DLD1 (cell line): ENCODE results near the gene ATP6V1F.

ENCODE experiments used
- in situ Hi-C: cut with HindIII; loops from 2 replicates; pipeline ENCODE4 v1.10.0; 2017; ENCODE audit warnings: low sequenced_read_pairs

The ATP6V1F gene

DNA sequence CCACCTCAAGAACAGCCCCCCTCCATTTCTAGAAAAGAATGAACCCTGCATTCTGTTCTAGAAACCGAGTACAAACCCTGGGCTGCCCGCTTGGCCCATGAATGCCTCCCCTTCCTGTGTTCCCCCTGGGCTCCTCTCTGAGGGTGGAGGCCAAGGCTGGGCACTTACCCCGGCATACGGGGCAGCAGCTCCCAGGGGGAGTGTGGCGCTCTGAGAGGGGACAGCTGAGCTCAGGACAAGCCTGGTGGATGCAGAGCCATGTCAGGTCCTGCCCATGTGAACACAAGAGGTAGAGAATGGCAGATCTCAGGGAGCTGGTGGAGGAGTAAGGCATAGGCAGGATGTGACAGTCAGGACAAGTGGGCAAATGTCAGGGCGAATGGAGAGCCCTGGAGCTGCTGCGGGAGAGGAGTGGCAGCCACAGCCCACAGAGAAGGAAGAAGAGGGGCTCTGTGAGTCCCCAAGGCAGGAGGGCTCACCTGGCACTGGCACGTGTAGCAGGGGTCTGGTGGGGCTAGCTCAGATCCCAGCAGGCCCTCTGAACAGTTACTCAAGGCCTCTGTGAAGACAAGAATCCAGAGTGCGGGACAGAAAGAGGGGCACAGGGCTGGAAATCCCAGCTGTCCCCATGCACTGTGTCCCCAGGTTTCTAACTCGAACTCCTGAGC lies 18.9 kb downstream of the ATP6V1F start:
- in situ Hi-C loops, result no loop called here

- in situ Hi-C loops, result no loop called here
Observed at GRCh38 chr7:128882134-128882533, 19.5 kb downstream of the ATP6V1F start.

DNA sequence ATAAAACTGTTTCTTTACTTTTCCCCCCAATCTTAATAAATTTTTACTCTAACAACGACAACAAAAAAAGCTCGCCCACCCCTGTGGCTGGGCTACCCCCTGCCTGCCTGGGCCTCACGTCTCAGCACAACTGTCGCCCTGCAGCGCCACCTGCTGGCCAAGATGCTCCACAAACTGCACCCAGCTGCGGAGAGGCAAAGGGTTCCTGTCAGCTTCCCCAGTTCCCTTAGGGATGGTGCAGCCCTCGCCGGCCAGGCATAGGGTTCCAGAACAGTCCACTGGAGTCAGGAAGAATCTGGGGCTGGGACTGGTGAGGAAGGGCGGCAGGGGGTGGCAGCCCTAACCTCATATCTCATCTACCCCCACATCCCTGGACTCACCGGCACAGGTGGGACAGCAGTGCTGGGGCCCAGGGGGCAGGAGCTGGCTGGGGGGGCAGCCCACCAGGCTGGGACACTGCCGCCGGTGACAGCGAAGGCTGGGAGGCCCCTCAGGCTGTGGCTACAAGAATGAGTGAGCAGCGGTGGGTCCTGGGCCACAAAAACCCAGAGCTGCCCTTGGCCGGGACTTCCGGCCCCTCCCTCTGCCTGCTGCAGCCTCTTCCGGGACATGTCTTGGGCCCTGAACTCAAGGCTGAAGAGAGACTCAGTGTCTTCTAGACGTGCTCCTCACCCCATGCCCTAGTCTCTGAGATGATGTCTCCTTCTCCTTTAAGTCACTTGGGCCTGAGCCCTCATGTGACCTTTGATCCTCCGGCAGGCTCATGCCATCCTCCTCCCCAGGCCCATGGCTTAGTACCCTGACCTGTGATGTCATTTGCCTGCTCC lies 21.2 kb downstream of the ATP6V1F start:
- in situ Hi-C loops, result no loop called here

DNA sequence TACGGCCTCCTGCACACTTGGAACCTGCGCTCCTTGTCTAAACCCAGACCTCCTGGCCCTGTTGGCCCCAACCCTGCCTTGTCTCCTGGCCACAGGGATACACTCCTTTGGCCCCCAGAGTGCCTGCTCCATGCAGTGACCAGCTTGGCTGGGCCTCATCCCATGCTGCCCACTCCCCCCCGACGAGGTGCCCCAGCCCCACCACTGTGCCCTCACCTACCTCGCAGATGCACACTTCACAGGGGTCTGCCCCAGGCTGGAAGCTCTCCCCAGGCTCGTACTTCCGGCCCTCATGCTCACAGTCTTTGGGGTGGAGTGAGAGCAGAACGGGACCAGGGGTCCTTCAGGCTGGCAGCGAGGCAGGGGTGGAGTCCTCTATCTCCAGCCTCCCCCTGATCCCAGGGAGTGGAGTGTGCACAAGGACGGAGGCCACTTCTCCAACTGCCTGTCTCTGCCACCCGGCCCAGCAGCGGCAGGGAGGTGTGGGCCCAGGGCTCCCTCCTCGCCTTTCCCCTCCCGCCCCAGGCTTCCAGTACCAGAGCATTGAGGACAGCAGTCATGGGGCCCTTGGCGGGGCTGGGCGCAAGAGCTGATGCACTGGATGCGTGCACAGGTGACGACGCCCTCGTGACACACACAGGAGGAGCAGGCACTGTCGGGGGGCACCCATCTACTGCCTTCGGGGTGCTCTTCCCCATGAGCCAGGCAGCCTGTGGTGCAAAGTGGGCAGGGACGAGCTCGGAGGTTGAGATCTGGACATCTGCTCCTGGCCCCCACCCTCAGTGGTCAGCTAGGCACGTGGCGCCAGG lies 22.1 kb downstream of the ATP6V1F start:
- in situ Hi-C loops, result no loop called here

- in situ Hi-C loops, result no loop called here
Observed at GRCh38 chr7:128885370-128886187, 22.9 kb downstream of the ATP6V1F start.

GRCh38 chr7:128886391-128887168 lies 23.9 kb downstream of the ATP6V1F start:
- in situ Hi-C loops, result no loop called here

DNA sequence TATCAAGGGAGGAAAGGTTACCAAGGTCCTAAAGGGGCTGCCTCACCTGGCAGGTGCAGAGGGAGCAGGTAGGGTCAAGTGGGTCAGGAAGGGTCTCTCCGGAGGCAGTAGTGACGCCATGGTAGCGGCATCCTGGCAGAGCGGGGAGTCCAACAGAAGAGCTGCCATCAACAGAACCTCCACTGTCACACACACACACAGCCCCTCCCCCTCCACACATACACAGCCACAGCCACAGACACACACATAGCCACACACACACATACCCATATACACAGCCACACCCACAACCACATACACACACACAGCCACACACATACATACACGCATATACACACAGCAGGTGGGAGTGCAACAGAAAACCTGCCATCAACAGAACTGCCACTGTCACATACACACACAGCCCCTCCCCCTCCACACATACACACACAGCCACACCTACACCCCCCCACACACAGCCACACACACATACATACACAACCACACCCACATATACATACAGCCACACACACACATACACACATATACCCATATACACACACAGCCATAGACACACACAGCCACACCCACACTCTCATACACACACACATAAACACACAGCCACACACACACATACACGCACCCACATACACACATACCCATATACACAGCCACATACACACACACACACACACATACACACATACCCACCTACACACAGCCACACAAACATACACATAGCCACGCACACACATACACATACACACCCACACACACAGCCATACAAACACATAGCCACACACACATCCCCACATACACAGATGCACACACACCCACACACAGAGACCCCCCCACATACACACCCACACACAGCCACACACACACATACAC lies 24.7 kb downstream of the ATP6V1F start:
- in situ Hi-C loops, result no loop called here

DNA sequence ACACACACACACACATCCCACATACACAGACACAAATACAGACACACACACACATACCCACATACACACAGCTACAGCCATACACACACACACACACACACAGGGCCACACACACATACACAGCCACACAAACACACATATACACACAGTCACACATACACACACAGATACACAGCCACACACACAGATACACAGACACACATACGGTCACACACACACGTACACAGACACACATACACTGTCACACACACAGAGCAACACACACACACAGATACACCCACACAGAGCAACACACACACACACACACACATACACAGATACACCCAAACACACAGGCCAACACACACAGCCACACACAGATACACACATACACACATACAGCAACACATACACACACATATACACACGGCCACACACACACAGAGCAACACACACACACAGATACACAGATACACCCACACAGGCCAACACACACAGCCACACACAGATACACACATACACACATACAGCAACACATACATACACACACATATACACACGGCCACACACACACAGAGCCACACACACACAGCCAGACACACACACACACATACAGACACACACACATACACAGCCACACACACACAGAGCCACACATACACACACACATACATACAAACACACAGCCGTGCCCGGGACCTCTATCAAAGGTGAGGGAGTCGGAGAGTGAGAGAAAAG lies 25.5 kb downstream of the ATP6V1F start:
- in situ Hi-C loops, result no loop called here

DNA sequence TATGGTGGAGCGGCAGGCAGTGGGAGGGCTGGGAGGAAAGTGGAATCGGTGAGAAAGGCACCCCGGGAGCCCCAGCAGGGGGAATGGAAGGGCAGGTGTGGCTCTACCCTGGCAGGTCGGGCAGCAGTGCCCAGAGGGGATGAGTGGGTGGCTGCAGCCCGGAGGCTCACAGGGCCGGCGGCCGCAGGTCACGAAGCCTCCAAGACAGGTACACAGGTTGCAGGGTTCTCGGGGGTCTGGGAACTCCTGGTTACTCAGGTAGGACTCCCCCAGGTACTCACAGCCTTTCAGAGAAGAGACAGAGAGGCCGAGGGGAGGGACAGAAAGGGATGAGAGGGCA lies 26.1 kb downstream of the ATP6V1F start:
- in situ Hi-C loops, result no loop called here

DNA sequence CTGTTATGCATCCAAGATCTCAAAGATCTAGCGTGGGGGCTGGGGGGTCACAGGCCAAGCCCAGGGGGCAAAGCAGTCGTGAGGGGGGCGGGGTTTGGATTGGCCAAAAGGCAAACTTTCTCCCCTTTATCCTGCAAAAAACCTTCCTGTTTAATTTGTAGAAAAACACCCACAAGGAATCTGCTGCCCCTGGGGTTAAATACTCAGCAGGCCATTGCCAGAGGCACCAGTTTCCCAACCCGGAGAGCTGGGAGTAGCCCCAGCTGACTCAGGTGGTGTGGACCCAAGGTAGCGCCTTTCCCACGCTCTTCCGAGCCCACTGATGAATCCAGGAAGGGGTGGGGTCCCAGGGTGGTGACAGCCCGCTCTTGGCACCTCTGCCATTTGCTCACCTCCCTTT lies 26.5 kb downstream of the ATP6V1F start:
- in situ Hi-C loops, result no loop called here

DNA sequence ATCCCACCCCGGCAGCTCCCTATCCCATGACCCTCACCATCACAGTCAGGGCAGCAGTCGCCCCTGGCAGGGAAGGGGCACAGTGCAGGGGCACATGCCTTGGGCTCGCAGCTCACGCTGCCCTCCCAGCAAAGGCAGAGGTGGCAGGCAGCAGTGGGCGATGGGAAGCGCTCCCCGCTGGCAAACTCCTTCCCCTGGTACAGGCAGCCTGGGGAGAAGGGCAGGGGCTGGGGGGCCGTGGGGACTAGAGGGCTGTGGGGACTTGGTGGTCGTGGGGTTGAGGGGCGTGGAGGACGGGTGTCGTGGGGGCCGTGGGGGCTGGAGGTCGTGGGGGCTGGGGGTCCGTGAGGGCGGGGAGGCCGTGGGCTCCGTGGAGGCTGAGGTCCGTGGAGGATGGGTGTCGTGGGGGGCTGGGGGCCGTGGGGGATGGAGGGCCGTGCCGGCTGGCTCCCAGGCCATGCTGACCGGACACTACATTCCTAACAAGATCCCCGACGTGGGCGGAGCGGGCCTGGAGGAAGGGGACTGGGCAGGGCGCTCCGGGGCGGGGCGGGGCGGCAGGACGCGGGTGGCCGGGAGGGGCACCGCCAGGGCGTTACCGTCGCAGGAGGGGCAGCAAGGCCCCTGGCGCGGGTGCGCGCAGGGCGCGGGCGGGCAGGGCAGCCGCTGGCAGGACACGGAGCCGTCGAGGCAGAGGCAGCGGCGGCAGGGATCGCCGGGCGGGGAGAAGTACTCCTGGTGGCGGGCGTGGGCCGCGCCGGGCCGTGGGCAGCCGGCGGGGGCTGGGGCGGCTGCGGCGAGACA lies 27.9 kb downstream of the ATP6V1F start:
- in situ Hi-C loops, result no loop called here

DNA sequence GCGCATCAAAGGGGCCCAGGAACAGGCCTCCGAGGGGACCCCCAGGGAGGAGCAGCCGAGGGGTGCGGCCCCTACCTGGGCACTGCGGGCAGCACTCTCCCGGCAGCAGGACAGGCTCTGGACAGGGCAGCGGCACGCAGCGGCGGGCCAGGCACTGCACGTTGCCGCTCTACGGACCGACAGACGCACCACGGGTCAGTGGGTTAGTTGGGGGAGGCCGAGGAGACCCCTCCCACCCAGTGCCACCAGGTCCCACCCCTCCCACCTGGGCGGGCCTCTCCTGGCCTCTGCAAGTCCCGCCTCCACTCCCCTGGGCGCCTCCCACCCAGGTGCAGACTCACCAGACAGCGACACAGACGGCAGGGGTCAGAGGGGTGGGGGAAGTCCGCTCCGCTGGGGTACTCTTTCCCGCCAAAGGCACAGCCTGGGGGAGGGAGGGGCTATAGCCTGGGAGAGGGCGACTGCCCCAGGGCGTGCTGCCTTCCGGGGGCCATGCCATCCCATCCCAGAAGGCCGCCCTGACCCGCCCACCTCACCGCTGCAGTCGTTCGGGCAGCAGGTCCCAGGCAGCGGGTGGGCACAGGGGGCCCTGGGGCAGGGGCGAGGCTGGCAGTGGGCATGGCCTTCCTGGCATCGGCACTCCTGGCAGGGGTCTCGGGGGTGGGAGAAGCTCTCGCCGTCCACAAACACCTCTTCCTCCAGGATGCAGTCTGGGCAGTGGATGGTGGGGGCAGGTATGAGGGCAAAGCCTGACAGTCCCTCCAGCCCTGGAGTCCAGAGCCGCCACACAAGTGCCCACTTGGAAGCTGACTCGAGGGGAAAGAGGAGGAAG lies 28.7 kb downstream of the ATP6V1F start:
- in situ Hi-C loops, result no loop called here

DNA sequence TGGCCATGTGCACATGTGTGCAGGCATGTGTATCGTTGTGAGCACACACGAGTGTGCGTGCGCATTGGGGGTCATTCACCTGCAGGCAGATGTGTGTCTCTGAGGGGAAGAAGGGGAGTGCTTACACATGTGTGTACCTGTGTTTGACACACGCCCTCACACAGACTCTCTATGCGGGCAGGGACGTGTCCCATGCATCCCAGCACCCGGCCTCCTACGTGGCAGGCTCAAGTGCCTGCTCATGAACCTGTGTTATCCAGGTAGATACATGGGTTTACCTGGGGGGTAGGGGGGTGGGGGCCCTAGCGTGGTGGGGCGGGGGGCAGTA lies 29.2 kb downstream of the ATP6V1F start:
- in situ Hi-C loops, result no loop called here

DNA sequence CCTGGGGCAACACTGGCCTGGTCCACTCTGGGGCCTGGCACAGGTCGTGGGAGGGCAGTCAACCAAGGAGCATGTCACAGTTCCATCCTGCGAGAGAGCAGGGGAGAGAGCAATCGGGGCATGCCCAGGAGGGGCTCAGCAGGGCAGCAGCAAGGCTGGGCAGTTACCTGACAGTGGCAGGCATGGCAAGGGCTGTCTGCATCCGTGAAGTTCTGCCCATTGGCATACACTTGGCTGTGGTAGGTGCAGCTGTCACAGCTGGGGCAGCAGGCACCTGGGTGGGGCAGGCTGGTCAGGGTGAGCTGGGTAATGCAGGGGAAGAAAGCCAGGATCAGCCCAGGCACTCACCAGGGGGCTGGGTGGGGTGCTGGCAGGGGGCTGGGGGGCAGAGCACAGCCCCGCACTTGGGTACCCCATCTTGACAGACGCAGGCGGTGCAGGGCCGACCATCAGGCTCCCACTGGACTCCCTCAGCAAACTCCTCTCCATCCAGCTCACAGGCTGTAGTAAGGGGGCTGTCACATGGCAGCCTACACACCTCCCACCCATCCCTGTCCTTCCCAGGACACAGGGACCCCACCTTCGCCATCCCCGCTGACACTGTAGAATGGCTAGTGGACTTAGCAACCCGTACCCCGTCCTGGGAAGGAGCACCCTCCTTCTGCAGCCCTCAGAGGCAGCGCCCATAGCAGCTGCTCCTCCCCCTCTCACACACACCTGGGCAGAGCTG lies 30.0 kb downstream of the ATP6V1F start:
- in situ Hi-C loops, result no loop called here

DNA sequence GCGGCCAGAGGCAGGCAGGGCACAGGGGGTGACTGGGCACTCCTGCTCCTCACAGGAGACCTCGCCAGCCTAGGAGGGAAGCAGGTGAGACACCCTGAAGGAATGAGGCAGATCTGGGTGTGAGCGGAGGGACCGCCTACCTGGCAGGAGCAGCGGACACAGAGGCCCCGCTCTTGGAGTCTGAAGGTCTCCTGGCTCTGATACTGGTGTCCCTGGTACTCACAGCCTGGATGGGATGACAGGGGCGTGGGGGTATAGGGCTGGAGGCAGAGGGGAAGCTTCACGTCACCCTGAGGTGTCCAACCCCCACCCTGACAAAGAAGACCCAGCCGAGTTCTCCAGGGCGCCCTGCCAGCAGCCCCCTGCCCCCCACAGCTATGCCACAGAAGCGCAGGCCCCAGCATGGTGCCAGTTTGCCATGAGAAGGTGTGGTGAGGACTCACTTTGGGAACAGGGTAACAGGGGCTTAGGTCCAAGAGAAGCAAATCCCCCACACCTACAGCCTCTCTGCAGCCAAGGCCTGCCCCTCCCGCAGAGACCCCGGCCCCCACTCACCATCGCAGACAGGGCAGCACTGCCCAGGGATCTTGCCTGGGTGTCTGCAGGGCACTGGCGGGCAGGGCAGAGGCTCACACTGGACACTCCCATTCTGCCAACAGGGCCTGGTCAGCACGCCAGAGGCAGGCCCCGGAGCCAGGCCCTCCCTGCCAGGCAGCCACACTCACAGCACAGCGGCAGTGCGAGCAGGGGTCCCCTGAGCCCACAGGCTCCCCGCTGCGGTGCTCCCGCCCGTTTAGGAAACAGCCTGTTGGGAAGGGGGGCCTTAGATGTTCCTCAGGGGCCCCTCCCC lies 30.8 kb downstream of the ATP6V1F start:
- in situ Hi-C loops, result no loop called here

DNA sequence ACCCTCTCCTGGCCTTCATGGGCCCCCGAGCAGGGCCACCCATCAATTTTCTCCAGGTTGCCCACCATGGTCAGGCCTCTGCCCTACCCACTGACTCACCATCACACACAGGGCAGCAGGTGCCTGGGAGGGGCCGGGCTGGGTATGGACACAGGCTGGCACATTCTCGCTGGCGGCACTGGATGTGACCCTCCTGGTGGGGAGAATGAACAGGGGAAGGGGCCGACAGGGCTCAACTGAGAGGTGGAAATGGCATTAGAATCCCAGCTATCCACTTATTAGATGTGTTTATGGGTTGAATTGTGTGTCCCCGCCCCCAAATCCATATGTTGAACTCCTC lies 31.4 kb downstream of the ATP6V1F start:
- in situ Hi-C loops, result no loop called here
